Neural progenitor cell (in vitro differentiated cells): ENCODE data around the gene C6orf136. TPM values are rescaled to one million over a fixed set of nuclear protein-coding genes. Genes with fewer than 3 reads are reported as not detected.

Experiments used
- DNase-seq: peaks from one replicate; pipeline ENCODE4 v3.0.0-alpha.2; 2016; ENCODE audit warnings: low spot score
- H2AFZ ChIP-seq: fragments of 200-600 bp; sonication (generic); replicated peaks from 2 replicates; pipeline ENCODE4 v1.6.1; 2016; ENCODE audit warnings: antibody characterized with exemption
- H3F3A ChIP-seq: fragments of 200-600 bp; sonication (generic); 2 replicates; pipeline ENCODE4 v1.6.1; 2016; ENCODE audit warnings: antibody characterized with exemption, low read depth
- H3K27ac ChIP-seq: fragments of 200-600 bp; sonication (generic); 2 replicates; pipeline ENCODE4 v1.5.1; 2016; ENCODE audit warnings: mild to moderate bottlenecking
- H3K27me3 ChIP-seq: fragments of 200-600 bp; sonication (generic); 2 replicates; pipeline ENCODE4 v1.6.1; 2016; ENCODE audit warnings: mild to moderate bottlenecking, moderate library complexity
- H3K36me3 ChIP-seq: fragments of 200-600 bp; sonication (generic); 2 replicates; pipeline ENCODE4 v1.5.1; 2016
- H3K4me1 ChIP-seq: fragments of 200-600 bp; sonication (generic); 2 replicates; pipeline ENCODE4 v1.6.1; 2016; ENCODE audit warnings: mixed run types
- H3K4me2 ChIP-seq: fragments of 200-600 bp; sonication (generic); 2 replicates; pipeline ENCODE4 v1.6.1; 2016
- H3K4me3 ChIP-seq: fragments of 200-600 bp; sonication (generic); 2 replicates; pipeline ENCODE4 v1.5.1; 2016
- H3K79me2 ChIP-seq: fragments of 200-600 bp; sonication (generic); 2 replicates; pipeline ENCODE4 v1.6.1; 2016; ENCODE audit warnings: low read depth
- H3K9ac ChIP-seq: fragments of 200-600 bp; sonication (generic); 2 replicates; pipeline ENCODE4 v1.6.1; 2016
- H3K9me3 ChIP-seq: fragments of 200-600 bp; sonication (generic); 2 replicates; pipeline ENCODE4 v1.5.1; 2016; ENCODE audit warnings: low read depth
- H4K20me1 ChIP-seq: fragments of 200-600 bp; sonication (generic); 2 replicates; pipeline ENCODE4 v1.6.1; 2016; ENCODE audit warnings: low read depth
- H3K27ac Mint-ChIP-seq: 3 replicates; pipeline ENCODE4 v1.8.0; 2021; ENCODE audit warnings: mixed read lengths
- H3K27me3 Mint-ChIP-seq: 2 replicates; pipeline ENCODE4 v1.8.0; 2022; ENCODE audit warnings: low read depth, mild to moderate bottlenecking, inconsistent platforms, moderate library complexity, mixed read lengths; ENCODE audit not compliant: insufficient read depth
- H3K36me3 Mint-ChIP-seq: 3 replicates; pipeline ENCODE4 v1.8.0; 2021; ENCODE audit warnings: mixed read lengths
- H3K4me1 Mint-ChIP-seq: 3 replicates; pipeline ENCODE4 v1.8.0; 2021; ENCODE audit warnings: mixed read lengths
- H3K4me3 Mint-ChIP-seq: 3 replicates; pipeline ENCODE4 v1.8.0; 2021; ENCODE audit warnings: mild to moderate bottlenecking, moderate library complexity, mixed read lengths
- H3K9me3 Mint-ChIP-seq: 3 replicates; pipeline ENCODE4 v1.8.0; 2020; ENCODE audit warnings: mixed read lengths
- EZH2 ChIP-seq: fragments of 200-600 bp; sonication (generic); IDR thresholded peaks from 2 replicates; pipeline ENCODE4 v1.6.1; 2017; ENCODE audit warnings: antibody characterized with exemption, mild to moderate bottlenecking, moderate library complexity
- EZH2phosphoT487 ChIP-seq: fragments of 200-600 bp; sonication (generic); IDR thresholded peaks from 2 replicates; pipeline ENCODE4 v1.6.1; 2017; ENCODE audit warnings: antibody characterized with exemption
- total RNA-seq: library from RNA; depleted of rRNA; stranded (reverse); fragments of >200 nt; gene quantifications from 2 replicates; pipeline ENCODE4 v1.2.3, GENCODE V29; 2015; ENCODE audit warnings: low replicate concordance
- TF ChIP-seq, protein P1 (sequence below): fragments of 200-600 bp; sonication (generic); IDR thresholded peaks from 2 replicates; pipeline ENCODE4 v1.5.1; 2017; ENCODE audit warnings: antibody characterized with exemption, mild to moderate bottlenecking

The C6orf136 gene
- total RNA-seq, 1 donor from 2014 or later, result 3.7 TPM

DNA sequence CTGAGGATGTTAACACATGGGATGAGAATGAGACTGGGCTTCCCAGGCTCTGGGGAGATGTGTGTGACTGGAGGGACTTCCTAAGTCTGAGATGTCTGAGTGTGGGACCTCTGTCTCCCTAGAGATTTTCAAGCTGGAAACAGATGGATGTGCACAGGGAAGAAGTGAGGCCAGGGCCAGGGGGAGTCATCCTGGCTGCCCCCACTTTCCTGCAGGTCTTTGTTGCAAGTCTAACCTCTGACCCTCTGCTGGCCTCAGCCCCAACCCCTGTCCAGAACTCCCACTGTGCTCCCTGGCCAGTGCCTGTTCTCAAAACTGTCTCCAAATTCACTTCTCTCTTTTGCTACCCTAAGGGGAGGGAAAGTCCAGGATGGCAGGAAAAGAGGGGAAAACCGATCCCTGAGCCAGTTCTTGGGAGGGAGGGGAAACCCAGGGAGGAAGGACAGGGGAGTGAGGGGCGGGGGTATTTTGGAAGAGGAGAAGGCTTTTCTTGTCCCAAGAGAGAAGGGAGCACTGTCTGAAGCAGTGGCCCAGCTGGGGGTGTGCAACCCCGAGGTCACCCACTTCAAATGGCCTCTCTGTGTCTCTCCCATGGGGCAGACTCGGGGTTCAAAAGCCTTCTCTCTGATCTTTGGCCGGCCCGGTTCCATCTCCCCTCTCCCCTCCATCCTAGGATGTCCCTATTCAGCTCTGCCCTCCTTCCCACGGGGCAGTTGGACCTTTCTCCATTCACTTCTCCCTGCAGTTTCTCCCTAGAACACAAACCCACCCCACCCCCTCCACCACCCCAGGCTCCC is 36.4 kb downstream of the C6orf136 start:
- Histone ChIP-seq H3F3A (peaks cover 30% of the 10 kb centered on the region), H3K79me2 (peaks cover 76% of the 10 kb centered on the region), H3K9ac (peak overlapping the region; percentile 44), H3K4me2 (peak overlapping the region; percentile 97), H3K36me3 (no peaks in the 10 kb centered on the region), H3K27me3 (no peaks in the 10 kb centered on the region), H2AFZ (no peak overlapping the region), H3K4me1 (peaks cover 67% of the 10 kb centered on the region), H4K20me1 (peaks cover 62% of the 10 kb centered on the region), H3K9me3 (no peaks in the 10 kb centered on the region), H3K4me3 (peak overlapping the region; percentile 41), H3K27ac (peak overlapping the region; percentile 78)
- TF ChIP-seq EZH2phosphoT487 (no peak), EZH2 (no peak)
- TF ChIP-seq, protein P1, sequence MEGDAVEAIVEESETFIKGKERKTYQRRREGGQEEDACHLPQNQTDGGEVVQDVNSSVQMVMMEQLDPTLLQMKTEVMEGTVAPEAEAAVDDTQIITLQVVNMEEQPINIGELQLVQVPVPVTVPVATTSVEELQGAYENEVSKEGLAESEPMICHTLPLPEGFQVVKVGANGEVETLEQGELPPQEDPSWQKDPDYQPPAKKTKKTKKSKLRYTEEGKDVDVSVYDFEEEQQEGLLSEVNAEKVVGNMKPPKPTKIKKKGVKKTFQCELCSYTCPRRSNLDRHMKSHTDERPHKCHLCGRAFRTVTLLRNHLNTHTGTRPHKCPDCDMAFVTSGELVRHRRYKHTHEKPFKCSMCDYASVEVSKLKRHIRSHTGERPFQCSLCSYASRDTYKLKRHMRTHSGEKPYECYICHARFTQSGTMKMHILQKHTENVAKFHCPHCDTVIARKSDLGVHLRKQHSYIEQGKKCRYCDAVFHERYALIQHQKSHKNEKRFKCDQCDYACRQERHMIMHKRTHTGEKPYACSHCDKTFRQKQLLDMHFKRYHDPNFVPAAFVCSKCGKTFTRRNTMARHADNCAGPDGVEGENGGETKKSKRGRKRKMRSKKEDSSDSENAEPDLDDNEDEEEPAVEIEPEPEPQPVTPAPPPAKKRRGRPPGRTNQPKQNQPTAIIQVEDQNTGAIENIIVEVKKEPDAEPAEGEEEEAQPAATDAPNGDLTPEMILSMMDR, result no peak
- DNase-seq, result no peak
- H3K4me1 Mint-ChIP-seq, result peaks cover 76% of the 10 kb centered on the region
- H3K36me3 Mint-ChIP-seq, result peaks cover 14% of the 10 kb centered on the region
- peak overlapping the region; percentile 89 for H3K27ac Mint-ChIP-seq
- peak overlapping the region; percentile 87 for H3K4me3 Mint-ChIP-seq
- no peaks in the 10 kb centered on the region for H3K9me3 Mint-ChIP-seq
- peaks cover 9% of the 10 kb centered on the region for H3K27me3 Mint-ChIP-seq

DNA sequence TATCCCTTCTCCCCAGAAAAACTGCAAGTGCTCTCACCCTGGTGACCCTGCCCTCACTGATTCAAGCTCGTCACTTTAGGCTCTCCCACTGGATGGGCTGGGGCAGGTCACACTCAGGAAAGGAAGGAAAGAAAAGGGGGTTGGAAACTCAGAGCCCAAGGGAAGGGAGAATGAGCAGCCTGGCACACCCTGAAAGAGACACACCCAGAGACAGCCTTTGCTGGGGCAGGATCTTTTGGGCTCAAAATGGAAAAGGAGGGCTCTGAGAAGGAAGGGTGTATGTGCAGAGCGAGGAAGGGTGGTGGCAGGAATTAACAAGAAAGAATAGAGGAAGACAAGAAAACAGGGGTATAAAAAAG is 37.0 kb downstream of the C6orf136 start:
- Mint-ChIP-seq H3K27me3 (peaks cover 9% of the 10 kb centered on the region), H3K4me1 (peaks cover 78% of the 10 kb centered on the region), H3K27ac (peak overlapping the region; percentile 89), H3K36me3 (peaks cover 14% of the 10 kb centered on the region), H3K4me3 (peak overlapping the region; percentile 87), H3K9me3 (no peaks in the 10 kb centered on the region)
- H3K79me2 ChIP-seq, result peaks cover 77% of the 10 kb centered on the region
- peaks cover 68% of the 10 kb centered on the region for H3K4me1 ChIP-seq
- H3K36me3 ChIP-seq, result no peaks in the 10 kb centered on the region
- TF ChIP-seq EZH2phosphoT487 (no peak), EZH2 (no peak)
- TF ChIP-seq, protein P1, result no peak
- no peak overlapping the region for H3K27ac ChIP-seq
- H3K27me3 ChIP-seq, result no peaks in the 10 kb centered on the region
- H3K9ac ChIP-seq, result no peak overlapping the region
- H4K20me1 ChIP-seq, result peaks cover 57% of the 10 kb centered on the region
- H3K4me2 ChIP-seq, result peak overlapping the region; percentile 97
- DNase-seq, result no peak
- H3K4me3 ChIP-seq, result peak overlapping the region; percentile 41
- H2AFZ ChIP-seq, result no peak overlapping the region
- H3F3A ChIP-seq, result peaks cover 30% of the 10 kb centered on the region
- H3K9me3 ChIP-seq, result no peaks in the 10 kb centered on the region

DNA sequence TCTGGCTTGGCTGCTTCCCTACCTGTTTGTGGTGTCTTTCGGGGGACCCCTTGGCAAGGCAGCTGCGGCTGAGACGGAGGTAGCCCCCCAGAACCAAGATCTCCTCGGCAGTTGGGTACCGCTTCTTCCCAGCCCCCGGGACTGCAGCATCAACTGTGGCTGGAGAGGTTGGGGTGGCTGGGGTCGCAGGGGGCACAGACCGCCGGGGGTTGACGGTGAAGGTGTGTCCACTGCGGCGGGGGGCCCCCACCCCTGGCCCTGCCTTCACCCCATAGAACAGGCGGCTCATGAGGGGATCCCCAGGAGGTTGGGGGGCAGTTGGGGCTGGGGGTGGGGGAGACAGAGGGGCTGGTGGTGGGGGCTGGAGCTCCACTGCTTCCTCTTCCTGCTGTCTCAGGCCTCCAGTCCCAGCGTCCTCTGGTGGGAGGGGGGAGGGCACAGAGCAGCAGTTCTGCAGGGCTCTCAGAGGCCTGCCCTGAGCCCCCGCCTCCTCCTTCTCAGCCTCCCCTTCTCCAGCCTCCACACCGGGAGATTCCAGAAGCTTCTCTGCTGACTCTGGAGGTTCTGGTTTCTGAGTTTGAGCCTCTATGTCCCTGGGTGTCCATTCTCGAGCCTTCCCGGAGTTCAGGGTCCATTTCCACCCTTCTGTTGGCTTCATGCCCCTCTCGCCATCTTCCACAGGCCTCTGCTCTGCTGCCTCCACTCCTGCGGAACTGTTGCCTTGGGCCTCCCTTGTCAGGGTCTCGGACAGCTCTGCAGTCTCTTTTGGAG is 37.6 kb downstream of the C6orf136 start:
- peak overlapping the region; percentile 95 for H3K4me3 Mint-ChIP-seq
- H3K4me3 ChIP-seq, result peak overlapping the region; percentile 41
- H3K79me2 ChIP-seq, result peaks cover 81% of the 10 kb centered on the region
- no peak for DNase-seq
- no peaks in the 10 kb centered on the region for H3K27me3 ChIP-seq
- H3K4me1 Mint-ChIP-seq, result peaks cover 80% of the 10 kb centered on the region
- peaks cover 52% of the 10 kb centered on the region for H4K20me1 ChIP-seq
- H3K36me3 Mint-ChIP-seq, result peaks cover 11% of the 10 kb centered on the region
- H3K36me3 ChIP-seq, result no peaks in the 10 kb centered on the region
- TF ChIP-seq, protein P1, result no peak
- TF ChIP-seq EZH2phosphoT487, result no peak
- TF ChIP-seq EZH2, result no peak
- peaks cover 30% of the 10 kb centered on the region for H3F3A ChIP-seq
- peak overlapping the region; percentile 93 for H3K27ac Mint-ChIP-seq
- no peak overlapping the region for H3K27ac ChIP-seq
- peaks cover 8% of the 10 kb centered on the region for H3K27me3 Mint-ChIP-seq
- no peak overlapping the region for H2AFZ ChIP-seq
- no peaks in the 10 kb centered on the region for H3K9me3 ChIP-seq
- H3K9me3 Mint-ChIP-seq, result no peaks in the 10 kb centered on the region
- no peak overlapping the region for H3K9ac ChIP-seq
- peaks cover 65% of the 10 kb centered on the region for H3K4me1 ChIP-seq
- peak overlapping the region; percentile 97 for H3K4me2 ChIP-seq
